Endothelial cell of umbilical vein (primary cell): ENCODE measurements around the gene ZNF512. TPM values are rescaled to one million over a fixed set of nuclear protein-coding genes. Genes with fewer than 3 reads are reported as not detected.

Experiments
- BruUV-seq: library from RNA; stranded (reverse); fragments of 400-500 nt; replicated peaks from 2 replicates; lab custom pipeline; 2021; lab: Mats Ljungman, UMichigan
- CTCF ChIA-PET: fragments of 300-600, 350-600 bp; sonication (Branson Sonifier 250); formaldehyde crosslinking; loops from one replicate; lab custom pipeline; 2021; ENCODE audit warnings: antibody characterized with exemption, inconsistent platforms; lab: Charles Lee
- POLR2A ChIA-PET: fragments of 300-600, 350-600 bp; sonication (Branson Sonifier 250); formaldehyde crosslinking; loops from one replicate; lab custom pipeline; 2021; ENCODE audit warnings: antibody characterized with exemption, inconsistent platforms; lab: Charles Lee
- DNase-seq: peaks from one replicate; pipeline ENCODE4 v3.0.0-alpha.2; 2011; ENCODE audit warnings: low read depth, low spot score
- FAIRE-seq: peaks from 2 replicates; lab custom pipeline; 2011; peaks lifted over from hg19 to GRCh38; lab: Jason Lieb, UNC
- H2AFZ ChIP-seq: 2 replicates; pipeline ENCODE4 v1.6.0; 2012; ENCODE audit warnings: low read depth, low read length, control low read depth, inconsistent platforms
- H3K27ac ChIP-seq: 2 replicates; pipeline ENCODE4 v1.5.1; 2011; ENCODE audit warnings: low read depth, mild to moderate bottlenecking, control low read depth, low read length, moderate library complexity; ENCODE audit not compliant: insufficient read depth
- H3K27me3 ChIP-seq, 2 experiments: 2 replicates each; pipeline versions ENCODE4 v1.6.0 to v1.6.1; 2011; ENCODE audit warnings: low read length in 2 of 2, mixed read lengths in 1 of 2; ENCODE audit not compliant: control insufficient read depth in 2 of 2, insufficient read depth in 2 of 2
- H3K36me3 ChIP-seq, 2 experiments: 2 replicates in 1 of 2; 3 replicates in 1 of 2; pipeline ENCODE4 v1.5.1; 2011; ENCODE audit warnings: low read length in 2 of 2, mild to moderate bottlenecking in 1 of 2, moderate library complexity in 1 of 2; ENCODE audit not compliant: control insufficient read depth in 2 of 2, insufficient read depth in 2 of 2; ENCODE audit errors: extremely low read depth in 1 of 2
- H3K4me1 ChIP-seq: 3 replicates; pipeline ENCODE4 v1.5.1; 2011; ENCODE audit warnings: mild to moderate bottlenecking, low read length; ENCODE audit not compliant: control insufficient read depth, insufficient read depth; ENCODE audit errors: extremely low read depth
- H3K4me2 ChIP-seq: 2 replicates; pipeline ENCODE4 v1.6.1; 2011; ENCODE audit warnings: low read length, control low read depth, mixed read lengths; ENCODE audit not compliant: insufficient read depth
- H3K4me3 ChIP-seq, 3 experiments: fragments of 200-600 bp in 1 of 3; sonication (generic), shearing (Covaris generic) in 1 of 3; replicated peaks in 1 of 3; 2 replicates each; pipeline ENCODE4 v1.5.1; 2011 to 2016; ENCODE audit warnings: control low read depth in 3 of 3, low read length in 3 of 3, mild to moderate bottlenecking in 2 of 3, inconsistent platforms in 1 of 3, low read depth in 1 of 3, moderate library complexity in 1 of 3; ENCODE audit not compliant: insufficient read depth in 1 of 3
- H3K79me2 ChIP-seq: 2 replicates; pipeline ENCODE4 v1.6.0; 2012; ENCODE audit warnings: low read length, inconsistent platforms; ENCODE audit not compliant: control insufficient read depth, insufficient read depth
- H3K9ac ChIP-seq: replicated peaks from 2 replicates; pipeline ENCODE3; 2011; ENCODE audit warnings: low read length, control low read depth; ENCODE audit not compliant: insufficient read depth; ENCODE audit errors: extremely low read depth
- H3K9me1 ChIP-seq: replicated peaks from 3 replicates; pipeline ENCODE4 v1.6.0; 2011; ENCODE audit warnings: mild to moderate bottlenecking, low read length; ENCODE audit not compliant: control insufficient read depth, insufficient read depth; ENCODE audit errors: extremely low read depth
- H3K9me3 ChIP-seq: replicated peaks from 2 replicates; pipeline ENCODE4 v1.5.1; 2012; ENCODE audit warnings: low read length, inconsistent platforms; ENCODE audit not compliant: control insufficient read depth, insufficient read depth
- H4K20me1 ChIP-seq: replicated peaks from 2 replicates; pipeline ENCODE3; 2011; ENCODE audit warnings: mild to moderate bottlenecking, low read length; ENCODE audit not compliant: control insufficient read depth, insufficient read depth; ENCODE audit errors: extremely low read depth
- EZH2 ChIP-seq: IDR thresholded peaks from 2 replicates; pipeline ENCODE4 v1.6.1; 2012; ENCODE audit warnings: borderline replicate concordance, low read depth, mild to moderate bottlenecking, moderate library complexity, low read length, inconsistent platforms; ENCODE audit not compliant: severe bottlenecking
- FOS ChIP-seq: IDR thresholded peaks from 2 replicates; pipeline ENCODE4 v1.6.1; 2011; ENCODE audit warnings: mild to moderate bottlenecking, low read length, moderate library complexity, borderline replicate concordance; ENCODE audit not compliant: insufficient read depth
- GATA2 ChIP-seq: IDR thresholded peaks from 2 replicates; pipeline ENCODE4 v1.7.0; 2011; ENCODE audit warnings: low read depth, mild to moderate bottlenecking, moderate library complexity, mixed read lengths, low read length; ENCODE audit not compliant: insufficient read length, insufficient read depth
- JUN ChIP-seq: IDR thresholded peaks from 2 replicates; pipeline ENCODE4 v1.6.1; 2011; ENCODE audit warnings: borderline replicate concordance, low read depth; ENCODE audit not compliant: insufficient read length, insufficient read depth
- MAX ChIP-seq: IDR thresholded peaks from 2 replicates; pipeline ENCODE4 v1.6.1; 2011; ENCODE audit not compliant: insufficient read depth, insufficient read length
- MYC ChIP-seq: IDR thresholded peaks from one replicate; pipeline ENCODE4 v1.6.1; 2011; ENCODE audit warnings: mild to moderate bottlenecking, low read depth, low read length
- POLR2A ChIP-seq: IDR thresholded peaks from 2 replicates; pipeline ENCODE4 v1.6.1; 2012; ENCODE audit warnings: low read depth, mild to moderate bottlenecking, control low read depth, low read length
- POLR2AphosphoS5 ChIP-seq: IDR thresholded peaks from 2 replicates; pipeline ENCODE4 v1.6.1; 2012; ENCODE audit warnings: low read depth, mild to moderate bottlenecking, control low read depth, low read length, moderate library complexity; ENCODE audit not compliant: insufficient read depth
- dilution Hi-C: fragments of 300-500 bp; cut with MboI; formaldehyde crosslinking; loops from one replicate; pipeline ENCODE4 v1.15.0; 2019; ENCODE audit warnings: low sequenced_read_pairs; ENCODE audit not compliant: extremely low pct_ligation_motif_present
- intact Hi-C: fragments of 100-400 bp; cut with micrococcal nuclease; formaldehyde crosslinking; loops from one replicate; pipeline ENCODE4 v1.10.0; 2022
- polyA plus RNA-seq, 4 experiments: library from polyadenylated mRNA; depleted of rRNA in 3 of 4; stranded (reverse) in 3 of 4; unstranded in 1 of 4; fragments of >200 nt; gene quantifications; 2 replicates each; pipeline versions ENCODE4 v1.2.1 to v1.2.3, GENCODE V29; 2011 to 2012; ENCODE audit warnings: missing spikeins in 1 of 4
- total RNA-seq: library from RNA; stranded (reverse); gene quantifications from 2 replicates; pipeline ENCODE4 v1.2.3, GENCODE V29; 2021
- TF ChIP-seq, protein P1 (sequence below), 2 donors: IDR thresholded peaks; 1 replicate in 1 of 2; 2 replicates in 1 of 2; pipeline ENCODE4 v1.5.1; 2011; ENCODE audit warnings: low read length in 2 of 2, mild to moderate bottlenecking in 2 of 2, moderate library complexity in 2 of 2, control low read depth in 1 of 2, inconsistent platforms in 1 of 2, low read depth in 1 of 2; ENCODE audit not compliant: insufficient read depth in 1 of 2; ENCODE audit errors: extremely low read depth in 1 of 2

The ZNF512 gene
- total and polyA plus RNA-seq, 2 donors (not counting 3 experiments of a cell fraction or from before 2014, with no cell fraction given) = 17.8 to 37.0 TPM

- no peak overlapping the region for H3K4me2 ChIP-seq
- intact Hi-C loops = no loop called here
- no peaks in the 10 kb centered on the region for H3K27me3 ChIP-seq
- no peak overlapping the region for H3K27ac ChIP-seq
- TF ChIP-seq MAX (no peak), FOS (no peak)
- H2AFZ ChIP-seq = no peak overlapping the region
- no peak overlapping the region for H3K9ac ChIP-seq
- DNase-seq (no peak), FAIRE-seq (no peak)
- no TSS peak for BruUV-seq
- dilution Hi-C loops = no loop called here
- no peak overlapping the region for H3K4me3 ChIP-seq
- peaks cover 14 to 19% of the 10 kb centered on the region in 2 experiments for H3K36me3 ChIP-seq
- ChIA-PET POLR2A (no interaction called here), CTCF (no interaction called here)
- no peaks in the 10 kb centered on the region for H3K4me1 ChIP-seq
- no peaks in the 10 kb centered on the region for H3K9me1 ChIP-seq
- H4K20me1 ChIP-seq = no peaks in the 10 kb centered on the region
- H3K9me3 ChIP-seq = no peaks in the 10 kb centered on the region
- H3K79me2 ChIP-seq = peaks cover 16% of the 10 kb centered on the region
Observed at GRCh38 chr2:27606611-27607010, 23.8 kb downstream of the ZNF512 start.

GRCh38 chr2:27613985-27614384 lies 31.1 kb downstream of the ZNF512 start:
- H3K4me1 ChIP-seq = no peaks in the 10 kb centered on the region
- POLR2A ChIA-PET = no interaction called here
- FAIRE-seq (no peak), DNase-seq (no peak)
- H3K79me2 ChIP-seq = peaks cover 6% of the 10 kb centered on the region
- no peak overlapping the region for H3K4me3 ChIP-seq
- BruUV-seq = no TSS peak
- no peak for TF ChIP-seq MAX
- TF ChIP-seq EZH2 = no peak
- TF ChIP-seq POLR2AphosphoS5 = no peak
- no peak for TF ChIP-seq MYC
- TF ChIP-seq, protein P1, sequence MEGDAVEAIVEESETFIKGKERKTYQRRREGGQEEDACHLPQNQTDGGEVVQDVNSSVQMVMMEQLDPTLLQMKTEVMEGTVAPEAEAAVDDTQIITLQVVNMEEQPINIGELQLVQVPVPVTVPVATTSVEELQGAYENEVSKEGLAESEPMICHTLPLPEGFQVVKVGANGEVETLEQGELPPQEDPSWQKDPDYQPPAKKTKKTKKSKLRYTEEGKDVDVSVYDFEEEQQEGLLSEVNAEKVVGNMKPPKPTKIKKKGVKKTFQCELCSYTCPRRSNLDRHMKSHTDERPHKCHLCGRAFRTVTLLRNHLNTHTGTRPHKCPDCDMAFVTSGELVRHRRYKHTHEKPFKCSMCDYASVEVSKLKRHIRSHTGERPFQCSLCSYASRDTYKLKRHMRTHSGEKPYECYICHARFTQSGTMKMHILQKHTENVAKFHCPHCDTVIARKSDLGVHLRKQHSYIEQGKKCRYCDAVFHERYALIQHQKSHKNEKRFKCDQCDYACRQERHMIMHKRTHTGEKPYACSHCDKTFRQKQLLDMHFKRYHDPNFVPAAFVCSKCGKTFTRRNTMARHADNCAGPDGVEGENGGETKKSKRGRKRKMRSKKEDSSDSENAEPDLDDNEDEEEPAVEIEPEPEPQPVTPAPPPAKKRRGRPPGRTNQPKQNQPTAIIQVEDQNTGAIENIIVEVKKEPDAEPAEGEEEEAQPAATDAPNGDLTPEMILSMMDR (IDR thresholded peaks at IDR 0.05; ENCODE audit: extremely low read depth in 1 of 2, insufficient read depth in 1 of 2, low read depth in 1 of 2, low read length in 2 of 2) = no peak
- TF ChIP-seq JUN = no peak
- TF ChIP-seq GATA2 = no peak
- no peak for TF ChIP-seq FOS
- TF ChIP-seq POLR2A = no peak
- no peaks in the 10 kb centered on the region for H3K27me3 ChIP-seq
- H3K4me2 ChIP-seq = no peak overlapping the region
- no peak overlapping the region for H2AFZ ChIP-seq
- CTCF ChIA-PET = interaction anchor here (0.7 to 1.0 kb wide), 2 partner anchors 27 to 69 kb away, joined by 3 to 4 read pairs; no protein-coding TSS in a partner anchor
- dilution Hi-C loops (no loop called here), intact Hi-C loops (no loop called here)
- no peaks in the 10 kb centered on the region for H3K9me3 ChIP-seq
- H4K20me1 ChIP-seq = no peaks in the 10 kb centered on the region
- peaks cover 9 to 14% of the 10 kb centered on the region in 2 experiments for H3K36me3 ChIP-seq
- no peak overlapping the region for H3K27ac ChIP-seq
- no peaks in the 10 kb centered on the region for H3K9me1 ChIP-seq
- H3K9ac ChIP-seq = no peak overlapping the region
